GM20000 (cell line): ENCODE data around the gene TSC1.
A peak's percentile ranks its signal among the peaks of the same experiment; 100 is the strongest.

Experiments used
- DNase-seq: peaks from one replicate; pipeline ENCODE4 v3.0.0; 2012; ENCODE audit warnings: low spot score
- CTCF ChIP-seq: IDR thresholded peaks from 2 replicates; pipeline ENCODE4 v1.5.1; 2012; ENCODE audit warnings: mild to moderate bottlenecking, control low read depth; ENCODE audit errors: extremely low read depth, missing control alignments

The TSC1 gene

GRCh38 chr9:132945186-132946130 lies 1.0 kb upstream of the TSC1 start:
- no peak for TF ChIP-seq CTCF
- DNase-seq: no peak

- TF ChIP-seq CTCF: no peak
- DNase-seq: peak; percentile 16
These were observed 644 bp downstream of the TSC1 start for GRCh38 chr9:132943651-132944293.

GRCh38 chr9:132942541-132943182 lies 1.8 kb downstream of the TSC1 start:
- no peak for DNase-seq
- TF ChIP-seq CTCF: no peak

- no peak for DNase-seq
- no peak for TF ChIP-seq CTCF
These were observed 5.2 kb downstream of the TSC1 start for GRCh38 chr9:132939169-132939568.

GRCh38 chr9:132937463-132937901 lies 6.9 kb downstream of the TSC1 start:
- no peak for DNase-seq
- TF ChIP-seq CTCF: no peak

GRCh38 chr9:132935026-132935425 lies 9.4 kb downstream of the TSC1 start:
- TF ChIP-seq CTCF: no peak
- DNase-seq: no peak
